PC-3 (cell line): ENCODE measurements around the gene MTM1.

Experiments
- EZH2 ChIP-seq: fragments of 300-600 bp; sonication (generic); IDR thresholded peaks from one replicate; pipeline ENCODE4 v1.6.1; 2017; ENCODE audit warnings: antibody characterized with exemption, mild to moderate bottlenecking, low read length; ENCODE audit not compliant: unreplicated experiment
- EZH2phosphoT487 ChIP-seq: fragments of 300-600 bp; sonication (generic); IDR thresholded peaks from 2 replicates; pipeline ENCODE4 v1.6.1; 2018; ENCODE audit warnings: mild to moderate bottlenecking, antibody characterized with exemption, low read length, borderline replicate concordance
- TF ChIP-seq, protein P1 (sequence below): fragments of 300-600 bp; sonication (generic); conservative IDR thresholded peaks from 2 replicates; pipeline ENCODE4 v1.5.1; 2017; ENCODE audit warnings: antibody characterized with exemption, low read depth, mild to moderate bottlenecking, low read length

DNA sequence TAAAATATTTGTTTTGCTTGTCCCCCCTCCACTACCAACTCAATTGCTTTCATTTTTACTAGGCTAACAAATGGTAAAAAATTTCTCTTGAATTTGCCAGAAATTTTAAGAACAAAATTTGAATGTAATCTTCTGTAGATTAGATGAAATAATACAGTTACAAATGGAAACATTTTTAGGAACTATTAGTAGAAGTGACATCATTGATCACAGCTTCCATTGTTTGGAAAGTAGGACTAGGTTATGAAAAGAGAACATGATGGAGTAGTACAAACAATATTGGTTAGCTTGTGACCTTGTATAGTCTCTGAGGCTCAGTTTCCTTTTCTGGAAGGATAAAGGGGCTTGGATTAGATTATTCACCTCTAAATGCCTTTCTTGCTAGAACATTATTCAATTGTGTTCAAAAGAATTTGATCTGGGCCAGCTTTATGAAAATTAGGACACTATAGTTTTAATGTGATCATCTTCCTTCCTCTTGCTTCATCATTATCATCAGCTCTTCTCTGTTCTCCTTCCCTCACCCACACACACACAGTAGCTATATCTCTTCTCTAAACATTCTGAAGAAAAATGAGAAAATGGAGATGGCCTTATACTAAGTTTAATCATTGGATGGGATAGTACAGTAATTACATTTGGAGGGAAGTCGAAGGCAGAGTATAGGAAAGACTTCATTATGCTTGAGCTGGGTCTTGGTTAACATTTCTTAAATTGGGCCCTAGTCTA is 134.7 kb downstream of the MTM1 start:
- TF ChIP-seq, protein P1, sequence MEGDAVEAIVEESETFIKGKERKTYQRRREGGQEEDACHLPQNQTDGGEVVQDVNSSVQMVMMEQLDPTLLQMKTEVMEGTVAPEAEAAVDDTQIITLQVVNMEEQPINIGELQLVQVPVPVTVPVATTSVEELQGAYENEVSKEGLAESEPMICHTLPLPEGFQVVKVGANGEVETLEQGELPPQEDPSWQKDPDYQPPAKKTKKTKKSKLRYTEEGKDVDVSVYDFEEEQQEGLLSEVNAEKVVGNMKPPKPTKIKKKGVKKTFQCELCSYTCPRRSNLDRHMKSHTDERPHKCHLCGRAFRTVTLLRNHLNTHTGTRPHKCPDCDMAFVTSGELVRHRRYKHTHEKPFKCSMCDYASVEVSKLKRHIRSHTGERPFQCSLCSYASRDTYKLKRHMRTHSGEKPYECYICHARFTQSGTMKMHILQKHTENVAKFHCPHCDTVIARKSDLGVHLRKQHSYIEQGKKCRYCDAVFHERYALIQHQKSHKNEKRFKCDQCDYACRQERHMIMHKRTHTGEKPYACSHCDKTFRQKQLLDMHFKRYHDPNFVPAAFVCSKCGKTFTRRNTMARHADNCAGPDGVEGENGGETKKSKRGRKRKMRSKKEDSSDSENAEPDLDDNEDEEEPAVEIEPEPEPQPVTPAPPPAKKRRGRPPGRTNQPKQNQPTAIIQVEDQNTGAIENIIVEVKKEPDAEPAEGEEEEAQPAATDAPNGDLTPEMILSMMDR: no peak
- TF ChIP-seq EZH2 (no peak), EZH2phosphoT487 (no peak)
